OCI-LY7 (cell line): ENCODE measurements around the gene LRRC70.

Source experiments
- EZH2phosphoT487 ChIP-seq: fragments of 200-600 bp; sonication (generic); IDR thresholded peaks from 2 replicates; pipeline ENCODE4 v1.6.1; 2018; ENCODE audit warnings: low read depth, borderline replicate concordance, mild to moderate bottlenecking, mixed run types, antibody characterized with exemption, low read length, moderate library complexity, mixed read lengths
- TF ChIP-seq, protein P1 (sequence below): fragments of 200-600 bp; sonication (generic); conservative IDR thresholded peaks from 2 replicates; pipeline ENCODE4 v1.5.1; 2014; ENCODE audit warnings: mild to moderate bottlenecking, antibody characterized with exemption, low read length, moderate library complexity, mixed read lengths

DNA sequence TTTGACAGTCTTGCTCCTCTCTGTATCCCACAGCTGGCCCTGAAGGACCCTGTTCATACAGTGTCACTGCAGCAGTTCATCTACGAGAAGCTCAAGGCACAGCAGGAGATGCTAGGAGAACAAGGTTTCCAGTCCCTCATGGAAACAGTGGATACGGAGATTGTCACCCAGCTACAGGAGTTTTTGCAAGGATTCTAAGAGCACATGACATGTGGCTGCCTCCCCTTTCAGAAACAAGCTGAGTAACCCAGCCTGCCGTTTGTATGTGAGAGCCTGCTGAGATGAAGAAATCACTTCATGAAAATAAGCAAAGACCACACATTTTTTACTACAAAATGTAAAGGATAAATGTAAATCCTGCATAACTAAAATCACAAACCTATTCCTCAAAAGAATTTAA lies 48.5 kb downstream of the LRRC70 start:
- TF ChIP-seq, protein P1, sequence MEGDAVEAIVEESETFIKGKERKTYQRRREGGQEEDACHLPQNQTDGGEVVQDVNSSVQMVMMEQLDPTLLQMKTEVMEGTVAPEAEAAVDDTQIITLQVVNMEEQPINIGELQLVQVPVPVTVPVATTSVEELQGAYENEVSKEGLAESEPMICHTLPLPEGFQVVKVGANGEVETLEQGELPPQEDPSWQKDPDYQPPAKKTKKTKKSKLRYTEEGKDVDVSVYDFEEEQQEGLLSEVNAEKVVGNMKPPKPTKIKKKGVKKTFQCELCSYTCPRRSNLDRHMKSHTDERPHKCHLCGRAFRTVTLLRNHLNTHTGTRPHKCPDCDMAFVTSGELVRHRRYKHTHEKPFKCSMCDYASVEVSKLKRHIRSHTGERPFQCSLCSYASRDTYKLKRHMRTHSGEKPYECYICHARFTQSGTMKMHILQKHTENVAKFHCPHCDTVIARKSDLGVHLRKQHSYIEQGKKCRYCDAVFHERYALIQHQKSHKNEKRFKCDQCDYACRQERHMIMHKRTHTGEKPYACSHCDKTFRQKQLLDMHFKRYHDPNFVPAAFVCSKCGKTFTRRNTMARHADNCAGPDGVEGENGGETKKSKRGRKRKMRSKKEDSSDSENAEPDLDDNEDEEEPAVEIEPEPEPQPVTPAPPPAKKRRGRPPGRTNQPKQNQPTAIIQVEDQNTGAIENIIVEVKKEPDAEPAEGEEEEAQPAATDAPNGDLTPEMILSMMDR: no peak
- no peak for TF ChIP-seq EZH2phosphoT487
